Fibroblast of gingiva (primary cell): ENCODE results near the gene BST1.
"Not testable (repeated sequence)": the region's sequence is repeated elsewhere in the genome, so short reads cannot be mapped to it uniquely, and the experiment has no call there.

Experiments
- DNase-seq: peaks from one replicate; pipeline ENCODE4 v3.0.0-alpha.2; 2011; ENCODE audit warnings: low read depth

BST1 gene

GRCh38 chr4:15711762-15712161 lies 8.9 kb downstream of the BST1 start:
- no peak for DNase-seq

- no peak for DNase-seq
Observed at GRCh38 chr4:15712214-15712613, 9.3 kb downstream of the BST1 start.

- DNase-seq, result no peak
Observed at GRCh38 chr4:15714141-15714540, 11.3 kb downstream of the BST1 start.

GRCh38 chr4:15714646-15715435 lies 12.0 kb downstream of the BST1 start:
- no peak for DNase-seq

- DNase-seq, result no peak
Observed at GRCh38 chr4:15716115-15716514, 13.2 kb downstream of the BST1 start.

- peak; percentile 30 for DNase-seq
Observed at GRCh38 chr4:15717086-15717485, 14.2 kb downstream of the BST1 start.

- no peak for DNase-seq
Observed at GRCh38 chr4:15717657-15718416, 15.0 kb downstream of the BST1 start.

- no peak for DNase-seq
Observed at GRCh38 chr4:15718465-15718864, 15.6 kb downstream of the BST1 start.

- no peak for DNase-seq
Observed at GRCh38 chr4:15718959-15719358, 16.1 kb downstream of the BST1 start.

- DNase-seq, result peak; percentile 45
Observed at GRCh38 chr4:15719506-15719905, 16.6 kb downstream of the BST1 start.

GRCh38 chr4:15720851-15721250 lies 18.0 kb downstream of the BST1 start:
- DNase-seq, result no peak

GRCh38 chr4:15725608-15726007 lies 22.7 kb downstream of the BST1 start:
- no peak for DNase-seq

GRCh38 chr4:15729910-15730533 lies 27.2 kb downstream of the BST1 start:
- DNase-seq, result peak; percentile 21

- DNase-seq, result not testable (repeated sequence)
Observed at GRCh38 chr4:15733061-15733460, 30.2 kb downstream of the BST1 start.

GRCh38 chr4:15735536-15735935 lies 32.7 kb downstream of the BST1 start:
- no peak for DNase-seq

- DNase-seq, result no peak
Observed at GRCh38 chr4:15736514-15737050, 33.7 kb downstream of the BST1 start.

- DNase-seq, result no peak
Observed at GRCh38 chr4:15737255-15737654, 34.4 kb downstream of the BST1 start.

- no peak for DNase-seq
Observed at GRCh38 chr4:15738877-15739276, 36.0 kb downstream of the BST1 start.

- no peak for DNase-seq
Observed at GRCh38 chr4:15740764-15741404, 38.0 kb downstream of the BST1 start.

- DNase-seq, result no peak
Observed at GRCh38 chr4:15742083-15742582, 39.3 kb downstream of the BST1 start.

GRCh38 chr4:15742637-15743036 lies 39.8 kb downstream of the BST1 start:
- no peak for DNase-seq

GRCh38 chr4:15744016-15744545 lies 41.2 kb downstream of the BST1 start:
- no peak for DNase-seq
